ENCODE data around the gene MEIS1. TPM values are rescaled to one million over a fixed set of nuclear protein-coding genes. Genes with fewer than 3 reads are reported as not detected.
A peak's percentile ranks its signal among the peaks of the same experiment; 100 is the strongest.

Gene MEIS1
- total RNA-seq, 2 experiments from 2014 or later = not detected

GRCh38 chr2:66555501-66556324 is 120.8 kb downstream of the MEIS1 start:
- POLR2A ChIA-PET = interaction anchor here (0.6 kb wide), 1 partner anchor 120 kb away, joined by 3 read pairs; no protein-coding TSS in a partner anchor
- peaks cover 7% of the 10 kb centered on the region for H3K27me3 Mint-ChIP-seq
- no peaks in the 10 kb centered on the region for H3K4me1 Mint-ChIP-seq
- DNase-seq (no peak), ATAC-seq (no peak)
- H3K4me3 Mint-ChIP-seq = peak overlapping the region; percentile 28
- intact Hi-C loops (cut with DNase I, micrococcal nuclease) = no loop called here
- H3K9me3 Mint-ChIP-seq (ENCODE audit: low read depth) = no peaks in the 10 kb centered on the region
- no peak overlapping the region for H3K27ac Mint-ChIP-seq
- CTCF ChIA-PET = no interaction called here
- H3K36me3 Mint-ChIP-seq (ENCODE audit: low read depth) = no peaks in the 10 kb centered on the region

- H3K36me3 Mint-ChIP-seq (ENCODE audit: low read depth) = no peaks in the 10 kb centered on the region
- no peaks in the 10 kb centered on the region for H3K9me3 Mint-ChIP-seq (ENCODE audit: low read depth)
- H3K4me3 Mint-ChIP-seq = no peak overlapping the region
- ChIA-PET POLR2A (no interaction called here), CTCF (interaction anchor here (0.7 kb wide), 1 partner anchor 358 kb away, joined by 6 read pairs; no protein-coding TSS in a partner anchor)
- DNase-seq (no peak), ATAC-seq (no peak)
- intact Hi-C loops (cut with DNase I, micrococcal nuclease) = no loop called here
- no peak overlapping the region for H3K27ac Mint-ChIP-seq
- H3K27me3 Mint-ChIP-seq = peaks cover 13% of the 10 kb centered on the region
- H3K4me1 Mint-ChIP-seq = no peaks in the 10 kb centered on the region
These were observed 124.7 kb downstream of the MEIS1 start for GRCh38 chr2:66559672-66560071.

GRCh38 chr2:66560683-66561082 is 125.8 kb downstream of the MEIS1 start:
- H3K4me3 Mint-ChIP-seq = no peak overlapping the region
- H3K27ac Mint-ChIP-seq = no peak overlapping the region
- intact Hi-C loops (cut with DNase I, micrococcal nuclease) = no loop called here
- peaks cover 13% of the 10 kb centered on the region for H3K27me3 Mint-ChIP-seq
- no peaks in the 10 kb centered on the region for H3K4me1 Mint-ChIP-seq
- POLR2A ChIA-PET = no interaction called here
- CTCF ChIA-PET = interaction anchor here (0.7 kb wide), 1 partner anchor 357 kb away, joined by 6 read pairs; no protein-coding TSS in a partner anchor
- ATAC-seq (no peak), DNase-seq (no peak)
- no peaks in the 10 kb centered on the region for H3K36me3 Mint-ChIP-seq (ENCODE audit: low read depth)
- no peaks in the 10 kb centered on the region for H3K9me3 Mint-ChIP-seq (ENCODE audit: low read depth)

- Mint-ChIP-seq H3K27ac (no peak overlapping the region), H3K36me3 (ENCODE audit: low read depth) (no peaks in the 10 kb centered on the region), H3K4me1 (no peaks in the 10 kb centered on the region), H3K9me3 (ENCODE audit: low read depth) (no peaks in the 10 kb centered on the region), H3K27me3 (peaks cover 13% of the 10 kb centered on the region), H3K4me3 (no peak overlapping the region)
- ATAC-seq = no peak
- DNase-seq = no peak
- intact Hi-C loops (cut with DNase I, micrococcal nuclease) = no loop called here
- ChIA-PET CTCF (no interaction called here), POLR2A (no interaction called here)
These were observed 126.8 kb downstream of the MEIS1 start for GRCh38 chr2:66561645-66562303.

GRCh38 chr2:66562304-66562685 is 127.4 kb downstream of the MEIS1 start:
- Mint-ChIP-seq H3K4me3 (no peak overlapping the region), H3K27me3 (peaks cover 11% of the 10 kb centered on the region)
- CTCF ChIA-PET = no interaction called here

GRCh38 chr2:66563473-66563872 is 128.5 kb downstream of the MEIS1 start:
- ChIA-PET CTCF (no interaction called here), POLR2A (no interaction called here)
- Mint-ChIP-seq H3K36me3 (ENCODE audit: low read depth) (no peaks in the 10 kb centered on the region), H3K27ac (no peak overlapping the region), H3K27me3 (peaks cover 10% of the 10 kb centered on the region), H3K9me3 (ENCODE audit: low read depth) (no peaks in the 10 kb centered on the region), H3K4me3 (no peak overlapping the region), H3K4me1 (no peaks in the 10 kb centered on the region)
- no peak for DNase-seq
- intact Hi-C loops (cut with DNase I, micrococcal nuclease) = no loop called here
- ATAC-seq = no peak

More at GRCh38 chr2:66562304-66562685, 127.4 kb downstream of the MEIS1 start:
- intact Hi-C loops (cut with DNase I, micrococcal nuclease) = no loop called here
- no peak overlapping the region for H3K27ac Mint-ChIP-seq
- H3K4me1 Mint-ChIP-seq = no peaks in the 10 kb centered on the region
- POLR2A ChIA-PET = no interaction called here
- DNase-seq = no peak
- H3K36me3 Mint-ChIP-seq (ENCODE audit: low read depth) = no peaks in the 10 kb centered on the region
- no peak for ATAC-seq
- no peaks in the 10 kb centered on the region for H3K9me3 Mint-ChIP-seq (ENCODE audit: low read depth)

- DNase-seq (no peak), ATAC-seq (no peak)
- Mint-ChIP-seq H3K4me3 (no peak overlapping the region), H3K9me3 (ENCODE audit: low read depth) (no peaks in the 10 kb centered on the region), H3K27ac (no peak overlapping the region), H3K36me3 (ENCODE audit: low read depth) (no peaks in the 10 kb centered on the region), H3K27me3 (peaks cover 12% of the 10 kb centered on the region), H3K4me1 (no peaks in the 10 kb centered on the region)
- ChIA-PET CTCF (no interaction called here), POLR2A (no interaction called here)
- intact Hi-C loops (cut with DNase I, micrococcal nuclease) = no loop called here
These were observed 130.4 kb downstream of the MEIS1 start for GRCh38 chr2:66565291-66565690.

- no peak for DNase-seq
- ATAC-seq = no peak
- Mint-ChIP-seq H3K4me3 (no peak overlapping the region), H3K27ac (no peak overlapping the region), H3K36me3 (ENCODE audit: low read depth) (no peaks in the 10 kb centered on the region), H3K4me1 (no peaks in the 10 kb centered on the region), H3K9me3 (ENCODE audit: low read depth) (no peaks in the 10 kb centered on the region), H3K27me3 (peaks cover 9% of the 10 kb centered on the region)
- CTCF ChIA-PET = no interaction called here
- intact Hi-C loops (cut with DNase I, micrococcal nuclease) = no loop called here
- POLR2A ChIA-PET = no interaction called here
These were observed 131.9 kb downstream of the MEIS1 start for GRCh38 chr2:66566726-66567399.

GRCh38 chr2:66567729-66568128 is 132.8 kb downstream of the MEIS1 start:
- POLR2A ChIA-PET = no interaction called here
- Mint-ChIP-seq H3K36me3 (ENCODE audit: low read depth) (no peaks in the 10 kb centered on the region), H3K27ac (no peak overlapping the region), H3K4me1 (no peaks in the 10 kb centered on the region), H3K4me3 (no peak overlapping the region), H3K27me3 (peaks cover 12% of the 10 kb centered on the region), H3K9me3 (ENCODE audit: low read depth) (no peaks in the 10 kb centered on the region)
- ATAC-seq = no peak
- CTCF ChIA-PET = interaction anchor here (0.6 kb wide), 2 partner anchors 347 to 1274 kb away, joined by 3 read pairs; no protein-coding TSS in a partner anchor
- intact Hi-C loops (cut with DNase I, micrococcal nuclease) = no loop called here
- no peak for DNase-seq

GRCh38 chr2:66568650-66569300 is 133.8 kb downstream of the MEIS1 start:
- Mint-ChIP-seq H3K4me3 (no peak overlapping the region), H3K27ac (no peak overlapping the region), H3K9me3 (ENCODE audit: low read depth) (no peaks in the 10 kb centered on the region), H3K4me1 (no peaks in the 10 kb centered on the region), H3K27me3 (peaks cover 14% of the 10 kb centered on the region), H3K36me3 (ENCODE audit: low read depth) (no peaks in the 10 kb centered on the region)
- DNase-seq = no peak
- ChIA-PET POLR2A (no interaction called here), CTCF (interaction anchor here (0.6 kb wide), 1 partner anchor 1273 kb away, joined by 3 read pairs; no protein-coding TSS in a partner anchor)
- intact Hi-C loops (cut with DNase I, micrococcal nuclease) = no loop called here
- ATAC-seq = no peak

GRCh38 chr2:66569321-66569851 is 134.5 kb downstream of the MEIS1 start:
- CTCF ChIA-PET = no interaction called here
- intact Hi-C loops (cut with DNase I, micrococcal nuclease) = no loop called here
- no peaks in the 10 kb centered on the region for H3K36me3 Mint-ChIP-seq (ENCODE audit: low read depth)
- DNase-seq = no peak
- peaks cover 15% of the 10 kb centered on the region for H3K27me3 Mint-ChIP-seq
- POLR2A ChIA-PET = no interaction called here
- no peak overlapping the region for H3K4me3 Mint-ChIP-seq
- no peak overlapping the region for H3K27ac Mint-ChIP-seq
- H3K4me1 Mint-ChIP-seq = no peaks in the 10 kb centered on the region
- H3K9me3 Mint-ChIP-seq (ENCODE audit: low read depth) = no peaks in the 10 kb centered on the region
- no peak for ATAC-seq

Measured in activated CD4-positive, alpha-beta T cell treated with anti-CD3 and anti-CD28 coated beads for 36 hours (primary cell).